Measurements from ENCODE around the gene HS3ST3B1.

The HS3ST3B1 gene

DNA sequence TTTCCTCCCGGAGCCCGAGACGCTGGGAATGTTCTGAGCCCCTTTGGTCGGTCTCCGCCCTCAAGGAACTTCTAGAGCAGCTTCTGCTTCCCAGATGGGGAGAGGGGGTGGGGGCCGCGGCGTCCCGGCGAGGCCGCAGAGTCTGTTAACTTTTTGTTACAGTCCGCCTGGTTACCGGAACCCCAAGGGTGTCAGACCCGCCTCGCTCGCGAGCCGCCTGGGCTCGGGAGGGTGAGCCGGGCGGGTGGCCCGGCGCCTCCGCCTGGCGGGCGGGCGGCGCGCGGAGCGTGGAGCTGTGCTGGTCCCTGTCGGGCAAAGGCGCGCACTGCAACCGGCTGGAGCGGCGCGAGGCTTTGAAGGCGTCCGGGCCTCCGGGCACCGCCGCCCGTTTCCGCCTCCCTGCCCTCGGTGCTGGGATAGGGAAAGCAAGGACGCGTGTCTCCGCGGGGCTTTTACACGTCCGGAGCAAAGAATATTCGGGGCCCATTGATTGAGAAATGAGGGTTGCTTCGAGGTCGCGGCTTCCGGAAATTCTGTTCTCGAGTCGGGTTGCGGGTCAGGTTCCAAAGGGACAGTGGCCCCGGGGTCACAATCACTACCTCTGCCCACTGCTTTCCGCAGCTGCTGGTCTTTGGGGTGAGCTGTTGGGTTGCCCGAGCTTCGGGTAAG lies 1.7 kb downstream of the HS3ST3B1 start:
- peak; percentile 58 for TF ChIP-seq CTCF (IDR thresholded peaks at IDR 0.05; ENCODE audit: insufficient read depth, low read depth, low read length, missing control alignments)
- peak; percentile 82 for DNase-seq (ENCODE audit: low read depth)
- H3K4me3 ChIP-seq (ENCODE audit: low read length): peak overlapping the region; percentile 52

- DNase-seq (ENCODE audit: low read depth): peak; percentile 8
- no peak overlapping the region for H3K4me3 ChIP-seq (ENCODE audit: low read length)
- no peak for TF ChIP-seq CTCF (IDR thresholded peaks at IDR 0.05; ENCODE audit: insufficient read depth, low read depth, low read length, missing control alignments)
Measured at GRCh38 chr17:14303343-14304221, 2.7 kb downstream of the HS3ST3B1 start.

- DNase-seq (ENCODE audit: low read depth): no peak
- no peak for TF ChIP-seq CTCF (IDR thresholded peaks at IDR 0.05; ENCODE audit: insufficient read depth, low read depth, low read length, missing control alignments)
- no peak overlapping the region for H3K4me3 ChIP-seq (ENCODE audit: low read length)
Measured at GRCh38 chr17:14304222-14304772, 3.4 kb downstream of the HS3ST3B1 start.

DNA sequence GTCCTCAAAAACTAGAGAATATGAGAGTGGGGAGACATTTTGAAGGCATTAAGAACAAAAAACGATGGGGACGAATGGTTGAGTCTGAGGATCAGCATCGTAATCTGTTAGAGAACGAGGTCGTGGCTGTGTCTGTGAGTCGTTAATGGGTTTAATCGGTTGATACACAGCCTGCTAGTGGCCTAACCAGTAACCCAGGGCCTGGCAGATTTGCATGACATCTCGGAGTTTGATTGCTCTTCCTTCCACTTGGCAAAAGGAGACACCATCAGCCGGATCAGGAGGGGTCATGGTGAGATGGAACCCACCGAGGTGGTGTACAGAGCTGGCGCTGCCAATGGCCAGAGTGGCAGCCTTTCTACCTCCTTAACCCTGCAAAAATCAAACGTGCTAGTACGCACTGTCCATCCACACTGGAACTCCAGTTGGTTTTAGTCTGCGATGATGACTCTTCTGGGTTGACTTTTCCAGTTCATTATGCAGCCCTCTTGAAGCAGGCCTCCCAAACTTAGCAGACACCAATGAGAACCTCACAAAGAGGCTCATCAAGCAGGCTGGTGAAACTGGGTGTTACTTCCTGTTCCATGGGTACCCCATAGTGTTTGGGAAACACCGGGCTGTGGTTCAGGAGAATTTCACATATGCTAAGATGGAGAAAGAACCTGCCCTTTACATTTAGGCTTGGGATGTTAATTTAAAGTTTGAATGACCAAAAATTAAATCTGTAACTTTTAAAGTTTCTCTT lies 4.1 kb downstream of the HS3ST3B1 start:
- H3K4me3 ChIP-seq (ENCODE audit: low read length): no peak overlapping the region
- TF ChIP-seq CTCF (IDR thresholded peaks at IDR 0.05; ENCODE audit: insufficient read depth, low read depth, low read length, missing control alignments): no peak
- DNase-seq (ENCODE audit: low read depth): no peak

- no peak for DNase-seq (ENCODE audit: low read depth)
- H3K4me3 ChIP-seq (ENCODE audit: low read length): no peak overlapping the region
- TF ChIP-seq CTCF (IDR thresholded peaks at IDR 0.05; ENCODE audit: insufficient read depth, low read depth, low read length, missing control alignments): no peak
Measured at GRCh38 chr17:14305785-14306496, 5.1 kb downstream of the HS3ST3B1 start.

DNA sequence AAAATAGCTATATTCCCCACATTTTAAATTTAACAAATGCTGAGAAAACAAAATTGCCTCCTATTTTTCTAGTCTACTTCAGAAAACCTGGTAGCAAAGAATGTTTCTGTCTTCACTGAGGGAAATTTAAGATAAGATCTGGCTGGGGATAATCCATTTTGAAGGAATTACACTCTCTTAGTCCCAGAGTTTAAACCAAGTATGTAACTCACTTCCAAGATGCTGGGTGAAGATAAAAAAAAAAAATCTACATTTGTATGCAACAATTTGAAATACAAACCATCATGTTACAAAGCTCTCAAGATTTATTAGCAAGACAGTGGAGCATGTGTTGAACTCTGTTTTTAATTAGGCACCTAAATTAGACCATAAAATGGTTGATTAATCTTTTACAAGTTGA lies 5.7 kb downstream of the HS3ST3B1 start:
- DNase-seq (ENCODE audit: low read depth): no peak
- no peak for TF ChIP-seq CTCF (IDR thresholded peaks at IDR 0.05; ENCODE audit: insufficient read depth, low read depth, low read length, missing control alignments)
- no peak overlapping the region for H3K4me3 ChIP-seq (ENCODE audit: low read length)

All from epithelial cell of esophagus (primary cell).